ENCODE data around the gene RTP5. TPM values are rescaled to one million over a fixed set of nuclear protein-coding genes. Genes with fewer than 3 reads are reported as not detected.

RTP5 gene
- total and polyA plus RNA-seq, 2 of the 8 experiments (the other 6 are each of a cell fraction or from before 2014, with no cell fraction given), result not detected

- TF ChIP-seq POLR2AphosphoS5 (IDR thresholded peaks at IDR 0.05; ENCODE audit: low read depth, low read length) (no peak), SP2 (IDR thresholded peaks at IDR 0.05; ENCODE audit: low read length) (no peak), CBX8 (IDR thresholded peaks at IDR 0.05; ENCODE audit: borderline replicate concordance, low read depth, low read length) (no peak), EZH2 (IDR thresholded peaks at IDR 0.05; ENCODE audit: low read depth, low read length, severe bottlenecking) (no peak)
Measured at GRCh38 chr2:241864168-241864849, 5.2 kb upstream of the RTP5 start (continued).
